Fibroblast of pulmonary artery (primary cell): ENCODE data around the gene RPTOR.
"Not testable (repeated sequence)": the region's sequence is repeated elsewhere in the genome, so short reads cannot be mapped to it uniquely, and the experiment has no call there.

Experiments
- DNase-seq: peaks from one replicate; pipeline ENCODE4 v3.0.0-alpha.2; 2010; ENCODE audit warnings: low read depth
- H3K4me3 ChIP-seq: replicated peaks from 2 replicates; pipeline ENCODE4 v1.5.1; 2011; ENCODE audit warnings: low read depth, mild to moderate bottlenecking, control low read depth, low read length, moderate library complexity
- TF ChIP-seq, protein P1 (sequence below): IDR thresholded peaks from 2 replicates; pipeline ENCODE4 v1.5.1; 2011; ENCODE audit warnings: mild to moderate bottlenecking, control low read depth, low read length, inconsistent platforms; ENCODE audit errors: missing control alignments

RPTOR gene

DNA sequence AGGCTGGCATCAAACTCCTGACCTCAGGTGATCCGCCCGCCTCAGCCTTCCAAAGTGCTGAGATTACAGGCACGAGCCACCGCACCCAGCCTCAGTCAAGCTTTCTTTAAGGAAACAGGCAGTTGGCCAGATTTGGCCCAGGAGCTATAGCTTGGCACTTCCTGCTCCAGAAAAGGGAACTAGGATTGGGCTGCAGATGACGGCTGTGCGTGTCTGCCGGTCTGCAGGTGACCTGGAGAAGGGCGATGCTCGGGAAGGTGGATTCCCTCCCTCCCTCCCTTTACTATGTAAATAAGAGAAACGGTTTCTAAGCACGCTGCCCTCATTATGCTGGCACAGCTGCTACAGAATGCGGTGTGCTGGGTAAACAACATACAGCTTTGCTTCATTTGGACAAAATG lies 215.9 kb downstream of the RPTOR start:
- H3K4me3 ChIP-seq: no peak overlapping the region
- no peak for DNase-seq
- TF ChIP-seq, protein P1, sequence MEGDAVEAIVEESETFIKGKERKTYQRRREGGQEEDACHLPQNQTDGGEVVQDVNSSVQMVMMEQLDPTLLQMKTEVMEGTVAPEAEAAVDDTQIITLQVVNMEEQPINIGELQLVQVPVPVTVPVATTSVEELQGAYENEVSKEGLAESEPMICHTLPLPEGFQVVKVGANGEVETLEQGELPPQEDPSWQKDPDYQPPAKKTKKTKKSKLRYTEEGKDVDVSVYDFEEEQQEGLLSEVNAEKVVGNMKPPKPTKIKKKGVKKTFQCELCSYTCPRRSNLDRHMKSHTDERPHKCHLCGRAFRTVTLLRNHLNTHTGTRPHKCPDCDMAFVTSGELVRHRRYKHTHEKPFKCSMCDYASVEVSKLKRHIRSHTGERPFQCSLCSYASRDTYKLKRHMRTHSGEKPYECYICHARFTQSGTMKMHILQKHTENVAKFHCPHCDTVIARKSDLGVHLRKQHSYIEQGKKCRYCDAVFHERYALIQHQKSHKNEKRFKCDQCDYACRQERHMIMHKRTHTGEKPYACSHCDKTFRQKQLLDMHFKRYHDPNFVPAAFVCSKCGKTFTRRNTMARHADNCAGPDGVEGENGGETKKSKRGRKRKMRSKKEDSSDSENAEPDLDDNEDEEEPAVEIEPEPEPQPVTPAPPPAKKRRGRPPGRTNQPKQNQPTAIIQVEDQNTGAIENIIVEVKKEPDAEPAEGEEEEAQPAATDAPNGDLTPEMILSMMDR: no peak

- no peak overlapping the region for H3K4me3 ChIP-seq
Measured at GRCh38 chr17:80761110-80761871, 216.7 kb downstream of the RPTOR start.

GRCh38 chr17:80762076-80762475 lies 217.4 kb downstream of the RPTOR start:
- H3K4me3 ChIP-seq: no peak overlapping the region
- TF ChIP-seq, protein P1: no peak
- DNase-seq: no peak

More at GRCh38 chr17:80761110-80761871, 216.7 kb downstream of the RPTOR start:
- TF ChIP-seq, protein P1: no peak
- DNase-seq: peak; percentile 69

DNA sequence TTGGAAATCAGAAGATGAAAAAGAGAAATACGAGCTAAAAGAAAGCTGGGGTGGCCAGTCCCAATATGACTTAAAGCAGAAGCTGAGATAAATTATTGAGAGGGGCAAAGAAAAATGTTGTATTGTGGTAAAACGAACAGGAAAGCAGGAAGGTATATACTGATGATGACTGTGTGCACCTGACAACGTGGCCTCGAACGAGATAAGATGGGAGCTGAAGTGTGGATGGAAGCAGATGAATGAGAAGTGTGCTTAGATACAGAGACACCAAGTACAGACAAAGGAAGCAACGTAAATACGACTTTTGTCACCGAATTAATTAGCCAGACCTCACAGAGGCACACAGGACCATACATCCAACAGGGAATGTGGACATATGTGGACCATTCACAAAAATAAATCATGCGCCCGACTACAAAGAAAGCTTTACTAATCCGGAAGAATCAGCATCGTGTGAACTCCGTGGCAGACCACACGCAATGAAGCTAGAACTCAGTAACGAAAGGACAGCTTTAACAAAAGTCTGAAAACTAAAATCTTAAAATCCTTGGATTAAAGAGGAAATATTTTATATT lies 218.7 kb downstream of the RPTOR start:
- no peak overlapping the region for H3K4me3 ChIP-seq
- DNase-seq: no peak
- TF ChIP-seq, protein P1: no peak

DNA sequence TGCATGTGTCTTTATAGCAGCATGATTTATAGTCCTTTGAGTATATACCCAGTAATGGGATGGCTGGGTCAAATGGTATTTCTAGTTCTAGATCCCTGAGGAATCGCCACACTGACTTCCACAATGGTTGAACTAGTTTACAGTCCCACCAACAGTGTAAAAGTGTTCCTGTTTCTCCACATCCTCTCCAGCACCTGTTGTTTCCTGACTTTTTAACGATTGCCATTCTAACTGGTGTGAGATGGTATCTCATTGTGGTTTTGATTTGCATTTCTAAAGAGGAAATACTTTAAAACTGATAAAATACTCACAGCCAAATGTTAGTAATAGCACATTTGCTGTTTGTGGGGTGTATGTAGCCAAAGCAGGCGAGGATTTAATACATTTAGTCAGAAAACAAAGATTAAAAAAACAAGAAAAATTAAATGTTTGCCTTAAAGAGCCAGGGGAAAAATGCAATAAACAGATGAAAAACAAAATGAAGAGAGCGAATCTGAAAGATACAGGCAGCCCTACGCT lies 220.0 kb downstream of the RPTOR start:
- not testable (repeated sequence) for DNase-seq, H3K4me3 ChIP-seq

DNA sequence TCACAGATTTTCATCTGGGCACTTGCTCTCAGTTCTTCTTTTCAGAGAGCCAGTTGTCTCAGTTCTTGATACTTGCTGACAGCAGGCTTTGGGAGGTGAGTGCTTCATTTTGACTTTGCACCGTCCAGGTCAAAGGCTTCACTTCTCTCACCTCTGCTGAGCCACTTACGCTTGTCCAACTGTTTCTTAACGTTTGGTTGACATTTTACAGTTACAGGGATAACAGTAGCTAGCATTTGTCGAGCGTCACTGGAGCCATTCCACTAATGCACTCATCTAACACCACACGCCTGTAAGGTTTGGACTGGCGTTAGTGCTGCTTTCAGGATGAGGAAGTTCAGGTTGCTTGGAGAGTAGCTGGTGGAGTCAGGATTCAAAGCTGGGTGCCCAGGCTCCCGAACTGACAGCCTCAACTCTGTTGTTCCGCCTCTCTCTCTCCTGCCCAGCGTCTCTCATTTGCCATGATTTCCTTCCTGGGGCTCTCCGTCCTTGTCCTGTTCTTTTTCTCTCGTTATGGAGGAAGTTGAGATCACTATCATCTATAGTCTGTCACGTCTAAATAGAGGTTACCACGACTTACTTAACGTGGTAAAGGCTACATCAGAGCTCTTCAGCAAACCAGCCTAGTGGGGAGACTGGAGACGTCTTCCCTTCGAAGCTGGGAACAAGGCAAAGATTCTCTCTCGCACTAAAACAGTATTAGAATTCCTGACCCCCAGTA lies 220.8 kb downstream of the RPTOR start:
- TF ChIP-seq, protein P1: no peak
- H3K4me3 ChIP-seq: no peak overlapping the region
- no peak for DNase-seq

GRCh38 chr17:80766290-80766855 lies 221.7 kb downstream of the RPTOR start:
- no peak for DNase-seq
- TF ChIP-seq, protein P1: no peak
- no peak overlapping the region for H3K4me3 ChIP-seq
